RWPE2 (cell line): ENCODE data around the gene FNBP1.
"Not testable (repeated sequence)": the region's sequence is repeated elsewhere in the genome, so short reads cannot be mapped to it uniquely, and the experiment has no call there.

Experiments
- ATAC-seq: fragments of 200-7000 bp; cut with Tn5 transposase; 3 replicates; pipeline ENCODE4 v1.9.1; 2021; ENCODE audit warnings: low read depth
- DNase-seq: peaks from one replicate; pipeline ENCODE4 v3.0.0-alpha.2; 2020; ENCODE audit warnings: low spot score
- H3K27ac ChIP-seq: fragments of 450-650 bp; 2 replicates; pipeline ENCODE4 v1.5.1; 2017; ENCODE audit warnings: mild to moderate bottlenecking; ENCODE audit not compliant: poor library complexity, severe bottlenecking
- H3K27me3 ChIP-seq: fragments of 250-450 bp; sonication (Bioruptor Pico); 2 replicates; pipeline ENCODE4 v1.5.1; 2021; ENCODE audit warnings: mild to moderate bottlenecking, moderate library complexity; ENCODE audit not compliant: insufficient read depth, poor library complexity, severe bottlenecking
- H3K36me3 ChIP-seq: fragments of 250-450 bp; sonication (Bioruptor Pico); 2 replicates; pipeline ENCODE4 v1.5.1; 2020; ENCODE audit warnings: low read depth, mild to moderate bottlenecking, moderate library complexity
- H3K4me1 ChIP-seq: fragments of 250-450 bp; sonication (Bioruptor Pico); 2 replicates; pipeline ENCODE4 v1.5.1; 2021; ENCODE audit warnings: mild to moderate bottlenecking, moderate library complexity; ENCODE audit not compliant: insufficient read depth, poor library complexity, severe bottlenecking
- H3K4me3 ChIP-seq: fragments of 250-450 bp; sonication (Bioruptor Pico); 2 replicates; pipeline ENCODE4 v1.5.1; 2021; ENCODE audit warnings: mild to moderate bottlenecking, moderate library complexity; ENCODE audit not compliant: severe bottlenecking
- H3K9me3 ChIP-seq: fragments of 250-450 bp; sonication (Bioruptor Pico); 2 replicates; pipeline ENCODE4 v1.5.1; 2021; ENCODE audit warnings: mild to moderate bottlenecking, moderate library complexity; ENCODE audit not compliant: severe bottlenecking
- CTCF ChIP-seq: fragments of 450-650 bp; IDR thresholded peaks from one replicate; pipeline ENCODE4 v1.5.1; 2017; ENCODE audit warnings: mild to moderate bottlenecking, moderate library complexity; ENCODE audit not compliant: poor library complexity, severe bottlenecking

Gene FNBP1

GRCh38 chr9:130018265-130018664, 24.7 kb downstream of the FNBP1 start:
- no peak for ATAC-seq
- Histone ChIP-seq H3K9me3 (no peaks in the 10 kb centered on the region), H3K36me3 (no peaks in the 10 kb centered on the region), H3K4me1 (no peaks in the 10 kb centered on the region), H3K27ac (no peak overlapping the region), H3K4me3 (no peak overlapping the region), H3K27me3 (no peaks in the 10 kb centered on the region)
- no peak for TF ChIP-seq CTCF
- no peak for DNase-seq

- H3K27ac ChIP-seq, H3K9me3 ChIP-seq, H3K36me3 ChIP-seq, H3K27me3 ChIP-seq, H3K4me1 ChIP-seq, ATAC-seq, H3K4me3 ChIP-seq, DNase-seq: not testable (repeated sequence)
Measured at GRCh38 chr9:130017510-130017909, 25.5 kb downstream of the FNBP1 start.

GRCh38 chr9:130017076-130017475, 25.9 kb downstream of the FNBP1 start:
- ATAC-seq (no peak), DNase-seq (no peak)
- TF ChIP-seq CTCF, result no peak
- Histone ChIP-seq H3K4me1 (no peaks in the 10 kb centered on the region), H3K36me3 (no peaks in the 10 kb centered on the region), H3K27ac (no peak overlapping the region), H3K27me3 (no peaks in the 10 kb centered on the region), H3K9me3 (no peaks in the 10 kb centered on the region), H3K4me3 (no peak overlapping the region)

- no peaks in the 10 kb centered on the region for H3K4me1 ChIP-seq
- no peak for DNase-seq
- TF ChIP-seq CTCF, result no peak
- peaks cover 3% of the 10 kb centered on the region for H3K9me3 ChIP-seq
- ATAC-seq, result no peak
- H3K27ac ChIP-seq, result no peak overlapping the region
- no peaks in the 10 kb centered on the region for H3K27me3 ChIP-seq
- no peak overlapping the region for H3K4me3 ChIP-seq
- no peaks in the 10 kb centered on the region for H3K36me3 ChIP-seq
Measured at GRCh38 chr9:130015353-130016019, 27.5 kb downstream of the FNBP1 start.

GRCh38 chr9:130013326-130013725, 29.7 kb downstream of the FNBP1 start:
- peaks cover 3% of the 10 kb centered on the region for H3K9me3 ChIP-seq
- H3K36me3 ChIP-seq, result no peaks in the 10 kb centered on the region
- ATAC-seq (no peak), DNase-seq (no peak)
- H3K27ac ChIP-seq, result no peak overlapping the region
- no peaks in the 10 kb centered on the region for H3K27me3 ChIP-seq
- no peak for TF ChIP-seq CTCF
- no peaks in the 10 kb centered on the region for H3K4me1 ChIP-seq
- no peak overlapping the region for H3K4me3 ChIP-seq
